GM21619 (cell line): ENCODE data around the gene CTTNBP2NL.
"Not testable (repeated sequence)": the region's sequence is repeated elsewhere in the genome, so short reads cannot be mapped to it uniquely, and the experiment has no call there.

Source experiments
- ATAC-seq: cut with Tn5 transposase; IDR thresholded peaks from one replicate; pipeline ENCODE4 v1.9.1; 2021; ENCODE audit not compliant: unreplicated experiment

Gene CTTNBP2NL

GRCh38 chr1:112418099-112418892, 22.3 kb downstream of the CTTNBP2NL start:
- no peak for ATAC-seq

DNA sequence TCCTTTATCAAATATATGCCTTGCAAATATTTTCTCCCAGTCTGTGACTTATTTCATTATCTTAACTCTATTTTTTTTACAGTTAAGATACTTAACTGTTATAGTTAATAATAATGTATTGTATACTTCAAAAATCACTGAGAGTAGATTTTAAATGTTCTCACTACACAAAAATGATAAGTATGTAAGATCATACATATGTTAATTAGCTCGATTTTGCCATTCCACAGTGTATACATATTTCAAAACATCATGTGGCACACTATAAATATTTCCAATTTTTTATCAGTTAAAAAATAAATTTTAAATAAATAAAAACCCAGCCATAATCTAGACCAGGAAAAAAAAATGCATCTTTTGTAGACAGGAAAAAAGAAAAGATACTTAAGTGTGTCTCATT, 27.2 kb downstream of the CTTNBP2NL start:
- ATAC-seq = no peak

DNA sequence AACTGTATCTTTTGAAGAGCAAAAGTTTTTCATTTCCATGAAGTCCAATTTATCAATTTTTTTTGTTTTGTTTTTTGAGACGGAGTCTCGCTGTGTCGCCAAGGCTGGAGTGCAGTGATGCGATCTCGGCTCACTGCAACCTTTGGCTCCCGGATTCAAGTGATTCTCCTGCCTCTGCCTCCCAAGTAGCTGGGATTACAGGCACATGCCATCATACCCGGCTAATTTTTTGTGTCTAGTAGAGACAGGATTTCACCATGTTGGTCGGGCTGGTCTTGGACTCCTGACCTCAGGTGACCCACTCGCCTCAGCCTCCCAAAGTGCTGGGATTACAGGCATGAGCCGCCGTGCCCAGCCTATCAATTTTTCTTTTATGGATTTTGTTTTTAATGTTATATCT, 27.7 kb downstream of the CTTNBP2NL start:
- ATAC-seq = not testable (repeated sequence)

DNA sequence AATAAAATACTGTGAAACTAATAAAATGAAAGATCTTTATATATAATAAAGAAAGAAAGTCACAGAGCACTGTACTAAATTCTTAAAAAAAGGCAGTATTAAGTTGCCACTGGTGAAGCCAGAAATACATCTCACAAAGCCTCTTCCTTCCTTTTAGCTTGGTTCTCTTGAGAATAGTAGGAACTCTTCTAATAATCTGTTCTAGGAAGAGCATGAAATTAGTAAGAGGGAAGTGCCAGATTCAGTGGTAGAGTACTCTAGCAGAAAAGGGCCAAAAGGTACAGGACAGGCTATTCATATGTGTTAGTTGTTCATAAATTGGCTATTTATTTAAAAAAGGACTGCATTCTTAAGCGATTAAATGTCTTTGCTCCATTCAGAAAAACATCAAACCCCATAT, 33.7 kb downstream of the CTTNBP2NL start:
- no peak for ATAC-seq

GRCh38 chr1:112431038-112431437, 35.0 kb downstream of the CTTNBP2NL start:
- ATAC-seq = no peak

DNA sequence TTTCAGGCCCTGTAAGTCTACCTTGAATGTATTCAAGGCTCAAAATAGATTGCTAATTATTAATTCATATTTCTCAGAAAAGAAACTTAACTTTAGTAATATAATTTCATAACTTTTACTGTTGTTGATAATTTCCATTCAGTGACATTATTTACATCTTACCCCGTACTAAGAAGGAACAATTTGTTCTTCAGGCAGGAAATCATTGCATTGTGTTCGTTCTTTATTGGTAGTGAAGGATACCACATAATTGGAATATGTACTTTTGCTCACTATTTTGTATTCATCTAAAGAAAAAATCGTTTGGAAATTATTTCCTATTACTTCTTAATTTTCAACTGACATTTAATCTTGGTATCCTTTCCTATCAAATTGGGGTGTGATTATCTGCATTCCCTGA, 39.4 kb downstream of the CTTNBP2NL start:
- no peak for ATAC-seq

DNA sequence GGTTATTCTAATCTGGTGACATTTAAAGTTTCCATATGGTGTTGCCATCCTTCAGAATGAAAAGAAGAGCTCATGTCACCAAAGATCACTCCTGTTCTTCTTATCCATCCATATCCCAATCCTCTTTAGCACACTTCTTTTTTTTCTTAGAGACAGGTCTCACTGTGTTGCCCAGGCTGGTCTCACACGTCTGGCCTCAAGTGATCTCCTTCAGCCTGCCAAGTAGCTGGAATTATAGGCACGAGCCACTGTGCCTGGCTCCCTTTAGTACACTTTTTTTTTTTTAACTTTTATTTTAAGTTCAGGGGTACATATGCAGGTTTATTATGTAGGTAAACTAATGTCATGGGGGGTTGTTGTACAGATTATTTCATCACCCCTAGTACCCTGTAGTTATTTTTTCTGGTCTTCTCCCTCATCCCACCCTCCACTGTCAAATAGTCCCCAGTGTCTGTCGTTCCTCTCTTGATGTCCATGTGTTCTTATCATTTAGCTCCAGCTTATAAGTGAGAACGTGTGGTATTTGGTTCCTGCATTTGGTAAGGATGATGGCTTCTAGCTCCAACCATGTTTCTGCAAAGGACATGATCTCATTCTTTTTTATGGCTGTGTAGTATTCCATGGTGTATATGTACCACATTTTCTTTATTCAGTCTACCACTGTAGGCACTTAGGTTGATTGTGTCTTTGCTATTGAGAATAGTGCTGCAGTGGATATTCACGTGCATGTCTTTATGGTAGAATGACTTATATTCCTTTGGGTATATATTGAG, 40.6 kb downstream of the CTTNBP2NL start:
- no peak for ATAC-seq

GRCh38 chr1:112438156-112438555, 42.1 kb downstream of the CTTNBP2NL start:
- not testable (repeated sequence) for ATAC-seq

DNA sequence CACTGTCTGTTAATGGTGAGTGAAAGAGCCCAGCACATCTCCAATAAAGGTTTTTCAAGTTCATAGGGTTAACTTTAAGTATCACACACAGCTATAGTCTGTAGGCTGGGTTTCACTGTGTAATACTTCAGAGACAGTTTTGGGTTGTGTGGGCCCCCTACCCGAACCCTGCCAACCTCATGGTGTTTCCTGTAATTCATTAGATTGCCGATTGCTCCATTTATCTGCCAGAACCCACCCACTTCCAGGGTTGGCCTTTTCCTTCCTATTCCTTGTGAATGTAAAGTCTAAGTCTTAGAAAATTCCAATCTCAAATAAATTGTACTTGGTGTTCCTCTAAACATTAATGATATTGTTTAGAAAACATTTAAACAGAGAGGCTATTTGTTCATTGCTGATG, 43.6 kb downstream of the CTTNBP2NL start:
- ATAC-seq = no peak

- no peak for ATAC-seq
Observed at GRCh38 chr1:112440574-112440973, 44.6 kb downstream of the CTTNBP2NL start.

DNA sequence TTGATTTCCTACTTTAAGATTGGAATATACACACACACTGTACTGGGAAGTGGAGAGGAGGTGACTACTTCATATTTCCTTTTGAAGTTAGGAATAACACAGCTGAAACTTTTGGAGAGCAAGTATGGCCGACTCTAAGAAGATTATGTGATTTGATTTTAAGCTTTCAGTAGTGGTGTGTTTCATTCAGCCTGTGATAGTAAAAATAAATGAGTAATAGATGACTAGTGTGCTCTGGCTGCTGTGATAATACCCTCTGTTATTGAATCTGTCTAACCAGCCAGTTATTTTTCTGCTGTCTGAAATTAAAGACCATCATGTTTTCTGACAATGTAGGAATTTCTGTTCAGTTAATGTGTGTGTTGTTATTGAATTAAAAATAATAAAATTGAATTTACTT, 48.3 kb downstream of the CTTNBP2NL start:
- no peak for ATAC-seq

DNA sequence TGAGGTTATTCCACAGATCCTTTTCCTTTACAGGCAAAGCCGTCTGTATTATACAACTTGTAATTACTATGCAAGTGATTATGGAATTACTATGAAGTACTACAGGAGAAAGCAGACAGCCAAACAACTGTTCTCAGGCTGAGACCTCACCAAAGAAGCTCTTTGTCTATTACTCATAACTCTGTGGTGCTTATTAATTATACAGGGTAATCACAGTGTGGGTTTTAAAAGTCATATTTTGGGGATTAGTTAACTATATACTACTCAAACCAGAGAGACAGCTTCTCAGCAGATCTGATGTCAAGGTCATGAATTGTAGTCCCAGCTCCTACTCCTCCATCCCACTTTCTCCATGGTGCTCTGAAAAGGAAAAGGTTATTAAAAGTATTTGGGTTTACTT, 49.6 kb downstream of the CTTNBP2NL start:
- ATAC-seq = no peak

GRCh38 chr1:112446411-112446810, 50.4 kb downstream of the CTTNBP2NL start:
- no peak for ATAC-seq

GRCh38 chr1:112448904-112449629, 53.1 kb downstream of the CTTNBP2NL start:
- no peak for ATAC-seq

- ATAC-seq = no peak
Observed at GRCh38 chr1:112449630-112449983, 53.6 kb downstream of the CTTNBP2NL start.

- ATAC-seq = no peak
Observed at GRCh38 chr1:112450773-112451172, 54.8 kb downstream of the CTTNBP2NL start.

DNA sequence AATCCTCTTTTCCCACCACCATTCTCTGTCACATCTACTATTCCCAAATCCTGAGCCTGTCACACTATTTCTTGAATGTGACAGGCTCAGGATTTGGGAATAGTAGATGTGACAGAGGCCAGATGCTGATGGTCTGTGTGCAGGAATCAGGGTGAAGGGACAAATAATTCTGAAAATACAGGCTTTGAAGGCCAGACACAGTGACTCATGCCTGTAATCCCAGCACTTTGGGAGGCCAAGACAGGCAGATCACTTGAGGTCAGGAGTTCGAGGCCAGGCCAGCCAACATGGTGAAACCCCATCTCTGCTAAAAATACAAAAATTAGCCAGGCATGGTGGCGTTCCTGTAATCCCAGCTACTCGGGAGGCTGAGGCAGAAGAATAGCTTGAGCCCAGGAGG, 55.3 kb downstream of the CTTNBP2NL start:
- not testable (repeated sequence) for ATAC-seq

DNA sequence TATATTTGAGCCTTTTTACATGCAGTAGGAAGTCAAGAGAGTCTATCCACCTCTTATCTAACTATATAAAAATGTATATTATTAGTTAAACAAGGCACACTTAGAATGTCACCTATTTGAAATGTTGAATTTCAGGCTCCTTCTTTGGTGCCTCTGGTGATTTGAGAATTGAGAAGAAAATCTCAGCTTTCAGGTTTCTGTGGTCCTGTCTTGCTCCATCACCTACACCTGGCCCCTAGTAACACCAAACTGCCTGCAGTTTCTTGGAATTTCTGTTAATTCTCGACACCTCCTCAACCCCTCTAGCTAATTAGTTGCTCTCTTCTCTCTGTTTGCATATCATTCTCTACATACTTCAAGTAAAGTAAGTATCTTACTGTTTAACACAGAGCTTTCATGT, 57.9 kb downstream of the CTTNBP2NL start:
- no peak for ATAC-seq

DNA sequence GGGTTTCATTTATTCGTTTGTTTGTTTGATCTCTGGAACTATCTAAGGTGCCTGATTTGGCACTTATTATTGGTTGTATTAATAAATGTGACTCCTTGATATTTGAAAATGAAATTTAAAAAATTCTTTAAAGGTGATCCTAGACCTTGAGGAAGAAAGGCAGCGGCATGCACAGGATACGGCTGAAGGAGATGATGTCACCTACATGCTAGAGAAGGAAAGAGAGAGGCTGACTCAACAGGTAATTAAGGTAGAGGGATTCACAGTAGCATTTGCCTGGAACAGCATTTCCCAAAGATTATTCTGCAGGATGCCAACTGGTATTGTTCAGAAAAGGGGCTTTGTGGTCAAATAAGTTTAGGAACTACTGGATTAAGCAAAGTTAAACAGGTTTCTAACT, 58.3 kb downstream of the CTTNBP2NL start:
- no peak for ATAC-seq

DNA sequence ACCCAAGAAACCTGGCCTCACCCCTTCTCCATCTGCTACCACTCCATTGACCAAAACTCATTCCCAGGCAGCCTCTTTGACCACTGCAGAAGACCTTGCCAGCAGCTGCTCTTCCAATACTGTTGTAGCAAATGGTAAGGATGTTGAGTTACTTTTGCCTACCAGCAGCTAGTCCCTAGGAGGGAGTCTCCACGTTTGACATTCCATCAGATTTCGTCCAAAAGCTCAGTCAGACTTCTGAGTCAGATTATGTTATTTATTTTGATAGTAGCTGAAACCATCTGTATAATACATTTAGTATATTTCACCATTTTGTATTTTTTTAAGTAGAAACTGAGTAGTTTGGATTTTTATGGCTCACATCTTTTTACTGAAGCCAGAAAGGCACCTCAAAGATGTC, 61.2 kb downstream of the CTTNBP2NL start:
- no peak for ATAC-seq

DNA sequence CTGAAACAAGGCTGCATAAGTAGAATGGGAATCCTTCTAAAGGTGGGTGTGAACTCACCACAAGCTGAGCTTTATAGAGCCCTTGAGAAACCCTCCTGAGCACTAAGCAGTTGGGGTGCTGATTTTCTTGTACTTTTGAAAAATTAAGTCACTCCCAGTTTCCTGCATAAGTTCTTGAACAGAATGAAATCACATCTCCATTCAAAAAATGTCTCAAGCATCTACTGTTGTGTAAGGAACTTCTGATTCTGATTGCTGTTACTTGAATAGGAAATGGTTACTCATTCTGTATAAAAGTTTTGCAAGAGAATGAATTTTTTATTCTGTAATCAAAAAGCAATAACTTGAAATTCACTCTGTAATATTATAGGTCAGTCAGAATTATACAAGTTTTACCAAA, 61.9 kb downstream of the CTTNBP2NL start:
- ATAC-seq = no peak

DNA sequence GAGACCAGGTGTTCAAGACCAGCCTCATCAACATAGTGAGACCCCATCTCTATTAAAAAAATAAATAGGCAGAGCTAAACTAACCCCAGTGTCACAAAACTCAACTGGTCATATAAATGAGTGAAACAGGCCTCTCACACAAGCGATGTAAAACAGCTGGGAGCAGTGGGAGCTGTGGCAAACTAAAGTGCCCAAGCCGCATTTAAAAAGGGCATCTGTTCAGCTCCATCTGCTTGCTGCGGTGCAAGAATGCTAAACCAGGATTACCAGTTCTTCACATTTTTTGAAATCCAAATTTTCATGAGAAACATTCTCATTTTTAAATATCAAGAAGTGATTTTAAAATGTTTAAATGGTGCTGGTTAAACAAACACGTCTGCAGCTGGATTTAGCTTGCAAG, 62.7 kb downstream of the CTTNBP2NL start:
- ATAC-seq = no peak
